HUES64 (cell line): ENCODE results near the gene CKAP2L. TPM values are rescaled to one million over a fixed set of nuclear protein-coding genes. Genes with fewer than 3 reads are reported as not detected.

Experiments
- H3K27ac ChIP-seq: 2 replicates; pipeline ENCODE4 v1.7.0; 2013; ENCODE audit warnings: low read depth, low read length, inconsistent platforms
- H3K27me3 ChIP-seq: 2 replicates; pipeline ENCODE4 v1.6.1; 2013; ENCODE audit warnings: mild to moderate bottlenecking, low read length; ENCODE audit not compliant: insufficient read depth
- H3K36me3 ChIP-seq: 2 replicates; pipeline ENCODE4 v1.6.1; 2013; ENCODE audit warnings: mild to moderate bottlenecking, low read length; ENCODE audit not compliant: insufficient read depth
- H3K4me1 ChIP-seq: 2 replicates; pipeline ENCODE4 v1.6.1; 2013; ENCODE audit warnings: mild to moderate bottlenecking, low read length, moderate library complexity; ENCODE audit not compliant: insufficient read depth
- H3K4me3 ChIP-seq: 2 replicates; pipeline ENCODE4 v1.5.1; 2013; ENCODE audit warnings: mild to moderate bottlenecking, low read length, moderate library complexity
- H3K9ac ChIP-seq: 2 replicates; pipeline ENCODE4 v1.6.1; 2013; ENCODE audit warnings: mild to moderate bottlenecking, low read depth, low read length
- H3K9me3 ChIP-seq: 2 replicates; pipeline ENCODE4 v1.6.1; 2013; ENCODE audit warnings: low read depth, low read length; ENCODE audit not compliant: insufficient read depth
- WGBS: fragments of 150-250, 120-280 bp; methylation state at CpG from one replicate; pipeline ENCODE4 v1.1.7; 2013; ENCODE audit warnings: missing lambda C conversion rate; 5-methylcytosine and 5-hydroxymethylcytosine counted together
- polyA plus RNA-seq, 2 experiments: library from polyadenylated mRNA; stranded (reverse); fragments of 50-300 nt; gene quantifications; one replicate each; pipeline ENCODE4 v1.2.3, GENCODE V29; 2013

The CKAP2L gene
- 13.9 TPM for polyA plus RNA-seq (2013, experiment 1 of 2)
- polyA plus RNA-seq (2013, experiment 2 of 2): 15.7 TPM

GRCh38 chr2:112764071-112765044, at the start of gene CKAP2L:
Gene CKAP2L (minus strand): TSS chr2:112764609. CDS start chr2:112764598, 11 bp downstream.
- peak within 1 kb of the TSS; percentile 59; the same call in 1 of the 2 replicates for H3K27ac ChIP-seq
- H3K27me3 ChIP-seq: no peaks in the 10 kb centered on the region
- H3K9me3 ChIP-seq: no peaks in the 10 kb centered on the region
- peak within 1 kb of the TSS; percentile 66 for H3K9ac ChIP-seq
- WGBS: under 1% methylated on average over 79 of the region's 79 CpGs
- H3K4me1 ChIP-seq: peaks cover 6% of the 10 kb centered on the region
- H3K4me3 ChIP-seq: peak within 1 kb of the TSS; percentile 91
- H3K36me3 ChIP-seq: peaks cover 30% of the 10 kb centered on the region

- WGBS: 92% methylated on average over 8 of the region's 10 CpGs
- Histone ChIP-seq H3K27ac (no peak overlapping the region), H3K27me3 (no peaks in the 10 kb centered on the region), H3K9ac (no peak overlapping the region), H3K9me3 (no peaks in the 10 kb centered on the region), H3K36me3 (no peaks in the 10 kb centered on the region), H3K4me1 (peaks cover 33% of the 10 kb centered on the region), H3K4me3 (no peak overlapping the region)
Measured at GRCh38 chr2:112813280-112813966, 49.0 kb upstream of the CKAP2L start.

GRCh38 chr2:112812318-112813267, 48.2 kb upstream of the CKAP2L start:
- Histone ChIP-seq H3K4me3 (no peak overlapping the region), H3K9ac (no peak overlapping the region), H3K4me1 (peaks cover 29% of the 10 kb centered on the region), H3K36me3 (no peaks in the 10 kb centered on the region), H3K9me3 (no peaks in the 10 kb centered on the region), H3K27ac (no peak overlapping the region), H3K27me3 (no peaks in the 10 kb centered on the region)
- WGBS: 60% methylated on average over 13 of the region's 14 CpGs

GRCh38 chr2:112811841-112812306, 47.5 kb upstream of the CKAP2L start:
- Histone ChIP-seq H3K27ac (no peak overlapping the region), H3K4me1 (peaks cover 24% of the 10 kb centered on the region), H3K27me3 (no peaks in the 10 kb centered on the region), H3K9me3 (no peaks in the 10 kb centered on the region), H3K36me3 (no peaks in the 10 kb centered on the region), H3K4me3 (no peak overlapping the region), H3K9ac (no peak overlapping the region)
- WGBS: 82% methylated on average over 7 of the region's 7 CpGs

GRCh38 chr2:112811276-112811831, 46.9 kb upstream of the CKAP2L start:
- Histone ChIP-seq H3K4me1 (peaks cover 22% of the 10 kb centered on the region), H3K9ac (no peak overlapping the region), H3K4me3 (no peak overlapping the region), H3K36me3 (no peaks in the 10 kb centered on the region), H3K27ac (no peak overlapping the region), H3K27me3 (no peaks in the 10 kb centered on the region), H3K9me3 (no peaks in the 10 kb centered on the region)
- 90% methylated on average over 3 of the region's 3 CpGs for WGBS

- H3K9ac ChIP-seq: no peak overlapping the region
- no peaks in the 10 kb centered on the region for H3K27me3 ChIP-seq
- H3K9me3 ChIP-seq: no peaks in the 10 kb centered on the region
- peaks cover 21% of the 10 kb centered on the region for H3K4me1 ChIP-seq
- no peaks in the 10 kb centered on the region for H3K36me3 ChIP-seq
- H3K4me3 ChIP-seq: no peak overlapping the region
- H3K27ac ChIP-seq: no peak overlapping the region
Measured at GRCh38 chr2:112809112-112809511, 44.7 kb upstream of the CKAP2L start.

- Histone ChIP-seq H3K4me1 (peaks cover 7% of the 10 kb centered on the region), H3K9me3 (no peaks in the 10 kb centered on the region), H3K4me3 (no peak overlapping the region), H3K27ac (no peak overlapping the region), H3K36me3 (no peaks in the 10 kb centered on the region), H3K9ac (no peak overlapping the region), H3K27me3 (no peaks in the 10 kb centered on the region)
- 94% methylated on average over 3 of the region's 3 CpGs for WGBS
Measured at GRCh38 chr2:112807233-112807807, 42.9 kb upstream of the CKAP2L start.

- 92% methylated on average over 11 of the region's 11 CpGs for WGBS
- Histone ChIP-seq H3K27me3 (no peaks in the 10 kb centered on the region), H3K4me1 (no peaks in the 10 kb centered on the region)
Measured at GRCh38 chr2:112805542-112805941, 41.1 kb upstream of the CKAP2L start.

GRCh38 chr2:112803691-112804521, 39.5 kb upstream of the CKAP2L start:
- Histone ChIP-seq H3K27me3 (no peaks in the 10 kb centered on the region), H3K27ac (no peak overlapping the region), H3K9ac (no peak overlapping the region), H3K4me3 (no peak overlapping the region), H3K4me1 (no peaks in the 10 kb centered on the region), H3K36me3 (no peaks in the 10 kb centered on the region), H3K9me3 (no peaks in the 10 kb centered on the region)
- 89% methylated on average over 4 of the region's 5 CpGs for WGBS

More at GRCh38 chr2:112805542-112805941, 41.1 kb upstream of the CKAP2L start:
- Histone ChIP-seq H3K9me3 (no peaks in the 10 kb centered on the region), H3K4me3 (no peak overlapping the region), H3K27ac (no peak overlapping the region), H3K9ac (no peak overlapping the region), H3K36me3 (no peaks in the 10 kb centered on the region)
